Mesenteric fat pad (tissue), 1 donor: ENCODE data around the gene CAB39L. TPM values are rescaled to one million over a fixed set of nuclear protein-coding genes. Genes with fewer than 3 reads are reported as not detected.

Source experiments
- DNase-seq: peaks from one replicate; pipeline ENCODE4 v3.0.0-alpha.2; 2020; ENCODE audit warnings: low spot score
- total RNA-seq: library from RNA; stranded (reverse); fragmentation: NEBNext Ultra II Directional; extraction: Animal tissue kit (Norgen Biotek cat#: 25700); gene quantifications from one replicate; pipeline ENCODE4 v1.2.1, GENCODE V29; 2021
- donor health status: DM: yes; HTN: yes; CAD: no.

The CAB39L gene
- total RNA-seq, 1 donor from 2014 or later = 9.3 TPM

GRCh38 chr13:49314344-49314882 lies 129.5 kb downstream of the CAB39L start:
- DNase-seq = no peak

GRCh38 chr13:49311816-49312215 lies 132.0 kb downstream of the CAB39L start:
- DNase-seq = no peak

GRCh38 chr13:49310251-49310650 lies 133.6 kb downstream of the CAB39L start:
- DNase-seq = no peak

- DNase-seq = no peak
These were observed 134.9 kb downstream of the CAB39L start for GRCh38 chr13:49308921-49309408.

- DNase-seq = no peak
These were observed 135.6 kb downstream of the CAB39L start for GRCh38 chr13:49308097-49308875.

GRCh38 chr13:49307365-49307764 lies 136.5 kb downstream of the CAB39L start:
- DNase-seq = no peak

- no peak for DNase-seq
These were observed 138.0 kb downstream of the CAB39L start for GRCh38 chr13:49305792-49306425.

- DNase-seq = no peak
These were observed 138.8 kb downstream of the CAB39L start for GRCh38 chr13:49304763-49305700.

- DNase-seq = no peak
These were observed 139.5 kb downstream of the CAB39L start for GRCh38 chr13:49304356-49304755.

GRCh38 chr13:49303533-49304252 lies 140.2 kb downstream of the CAB39L start:
- no peak for DNase-seq

- no peak for DNase-seq
These were observed 141.0 kb downstream of the CAB39L start for GRCh38 chr13:49302817-49303216.

GRCh38 chr13:49302222-49302621 lies 141.6 kb downstream of the CAB39L start:
- DNase-seq = no peak

GRCh38 chr13:49300739-49301589 lies 142.9 kb downstream of the CAB39L start:
- no peak for DNase-seq

GRCh38 chr13:49300276-49300675 lies 143.6 kb downstream of the CAB39L start:
- DNase-seq = no peak

- no peak for DNase-seq
These were observed 144.8 kb downstream of the CAB39L start for GRCh38 chr13:49298903-49299605.

- DNase-seq = no peak
These were observed 145.4 kb downstream of the CAB39L start for GRCh38 chr13:49298416-49298815.

- DNase-seq = no peak
These were observed 146.5 kb downstream of the CAB39L start for GRCh38 chr13:49297338-49297737.

GRCh38 chr13:49296659-49297058 lies 147.2 kb downstream of the CAB39L start:
- no peak for DNase-seq

GRCh38 chr13:49295244-49295643 lies 148.6 kb downstream of the CAB39L start:
- no peak for DNase-seq
